Sigmoid colon (tissue), 7 donors: ENCODE measurements around the gene OSBPL5. TPM values are rescaled to one million over a fixed set of nuclear protein-coding genes. Genes with fewer than 3 reads are reported as not detected.

Experiments
- DNase-seq: peaks from one replicate; pipeline ENCODE4 v3.0.0-alpha.2; 2019
- H3K27ac ChIP-seq, 4 donors: fragments of 200-600 bp; sonication (generic); one replicate each; pipeline ENCODE4 v1.5.1; 2016 to 2019; ENCODE audit warnings: mild to moderate bottlenecking in 1 of 4
- H3K27me3 ChIP-seq, 3 donors: fragments of 200-600 bp; sonication (generic); one replicate each; pipeline ENCODE4 v1.5.1; 2019; ENCODE audit warnings: mild to moderate bottlenecking in 1 of 3
- H3K36me3 ChIP-seq, 4 donors: fragments of 200-600 bp; sonication (generic); one replicate each; pipeline ENCODE4 v1.5.1; 2016 to 2019
- H3K4me1 ChIP-seq, 4 donors: fragments of 200-600 bp; sonication (generic); one replicate each; pipeline ENCODE4 v1.5.1; 2017 to 2019
- H3K4me3 ChIP-seq, 4 donors: fragments of 200-600 bp; sonication (generic); one replicate each; pipeline ENCODE4 v1.5.1; 2017 to 2019; ENCODE audit warnings: mild to moderate bottlenecking in 2 of 4, moderate library complexity in 1 of 4
- H3K9me3 ChIP-seq, 4 donors: fragments of 200-600 bp in 3 of 4; sonication (generic) in 3 of 4; one replicate each; pipeline versions ENCODE4 v1.5.1 to v1.6.1; 2013 to 2019
- CTCF ChIP-seq, 4 experiments: fragments of 450-650 bp in 3 of 4; fragments of 200-600 bp in 1 of 4; IDR thresholded peaks; one replicate each; pipeline ENCODE4 v1.5.1; 2016 to 2019; ENCODE audit warnings: antibody characterized with exemption in 4 of 4, mild to moderate bottlenecking in 3 of 4, moderate library complexity in 2 of 4
- EP300 ChIP-seq, 4 donors: sonication (generic); formaldehyde crosslinking; IDR thresholded peaks; one replicate each; pipeline ENCODE4 v1.6.1; 2017; ENCODE audit warnings: antibody characterized with exemption in 4 of 4
- POLR2A ChIP-seq, 2 donors: fragments of 450-650 bp; IDR thresholded peaks; one replicate each; pipeline ENCODE4 v1.6.1; 2016; ENCODE audit warnings: antibody characterized with exemption in 2 of 2, mild to moderate bottlenecking in 2 of 2, moderate library complexity in 2 of 2
- POLR2AphosphoS5 ChIP-seq, 4 donors: sonication (generic); formaldehyde crosslinking; IDR thresholded peaks; one replicate each; pipeline ENCODE4 v1.6.1; 2017; ENCODE audit warnings: antibody characterized with exemption in 4 of 4
- WGBS, 2 donors: extraction: QIAGEN DNeasy Blood & Tissue Kit; methylation state at CpG; one replicate each; pipeline ENCODE4 v1.1.7; 2013; 5-methylcytosine and 5-hydroxymethylcytosine counted together
- intact Hi-C: fragments of 100-400 bp; cut with DNase I; formaldehyde crosslinking; loops from one replicate; pipeline ENCODE4 v1.15.1; 2023
- polyA plus RNA-seq, 3 donors: library from polyadenylated mRNA; stranded (reverse); fragments of 200-250 nt; gene quantifications; one replicate each; pipeline ENCODE4 v1.2.3, GENCODE V29; 2013
- total RNA-seq, 4 donors: library from RNA; depleted of rRNA; stranded (reverse); fragments of >200 nt; gene quantifications; one replicate each; pipeline ENCODE4 v1.1.0, GENCODE V29; 2016
- donor health status: healthy with polysubstance abuse.
- donor health status: Bipolar disorder and iron deficiency.
- donor health status: healthy.

The OSBPL5 gene
- total and polyA plus RNA-seq, 7 donors = 16.6 to 69.2 (median 29.8) TPM

- WGBS, 2 donors = 90 to 92% methylated on average over 12 of the region's 12 CpGs
- H3K36me3 ChIP-seq = no peaks in the 10 kb centered on the region
- DNase-seq = no peak
- H3K4me3 ChIP-seq = no peak overlapping the region
- intact Hi-C loops = no loop called here
- no peak for TF ChIP-seq POLR2A (IDR thresholded peaks at IDR 0.05)
- H3K27me3 ChIP-seq = no peaks in the 10 kb centered on the region
- no peaks in the 10 kb centered on the region for H3K9me3 ChIP-seq
- H3K27ac ChIP-seq = no peak overlapping the region
- no peaks in the 10 kb centered on the region for H3K4me1 ChIP-seq
Measured at GRCh38 chr11:3181725-3182461, 16.8 kb upstream of the OSBPL5 start.

GRCh38 chr11:3180869-3181268 is 15.8 kb upstream of the OSBPL5 start:
- H3K27me3 ChIP-seq = no peaks in the 10 kb centered on the region
- intact Hi-C loops = no loop called here
- no peak overlapping the region for H3K27ac ChIP-seq
- H3K36me3 ChIP-seq = no peaks in the 10 kb centered on the region
- no peak overlapping the region for H3K4me3 ChIP-seq
- peak; percentile 40 for DNase-seq
- TF ChIP-seq POLR2A (IDR thresholded peaks at IDR 0.05) (no peak), POLR2AphosphoS5 (IDR thresholded peaks at IDR 0.05) (no peak), EP300 (IDR thresholded peaks at IDR 0.05) (no peak), CTCF (IDR thresholded peaks at IDR 0.05) (no peak)
- peaks cover 0 to 5% (median 0%) of the 10 kb centered on the region in 4 donors for H3K9me3 ChIP-seq
- 81 to 89% methylated on average over 5 of the region's 5 CpGs for WGBS, 2 donors
- no peaks in the 10 kb centered on the region for H3K4me1 ChIP-seq

GRCh38 chr11:3178349-3178748 is 13.2 kb upstream of the OSBPL5 start:
- no peak for TF ChIP-seq POLR2AphosphoS5 (IDR thresholded peaks at IDR 0.05)
- no peak for TF ChIP-seq CTCF (IDR thresholded peaks at IDR 0.05)
- no peak for TF ChIP-seq POLR2A (IDR thresholded peaks at IDR 0.05)
- TF ChIP-seq EP300 (IDR thresholded peaks at IDR 0.05) = no peak
- Histone ChIP-seq H3K36me3 (no peaks in the 10 kb centered on the region), H3K27me3 (no peaks in the 10 kb centered on the region), H3K4me1 (no peaks in the 10 kb centered on the region), H3K27ac (no peak overlapping the region), H3K4me3 (no peak overlapping the region), H3K9me3 (peaks cover 0 to 5% (median 0%) of the 10 kb centered on the region in 4 donors)
- intact Hi-C loops = no loop called here
- no peak for DNase-seq
- WGBS, 2 donors = 51 to 52% methylated on average over 2 of the region's 2 CpGs

- Histone ChIP-seq H3K4me1 (no peaks in the 10 kb centered on the region), H3K4me3 (no peak overlapping the region), H3K9me3 (peaks cover 0 to 5% (median 0%) of the 10 kb centered on the region in 4 donors), H3K27ac (no peak overlapping the region), H3K27me3 (no peaks in the 10 kb centered on the region), H3K36me3 (no peaks in the 10 kb centered on the region)
- TF ChIP-seq EP300 (IDR thresholded peaks at IDR 0.05) (no peak), POLR2AphosphoS5 (IDR thresholded peaks at IDR 0.05) (no peak), CTCF (IDR thresholded peaks at IDR 0.05) (no peak), POLR2A (IDR thresholded peaks at IDR 0.05) (no peak)
- WGBS, 2 donors = 73 to 84% methylated on average over 2 of the region's 2 CpGs
- DNase-seq = no peak
- intact Hi-C loops = no loop called here
Measured at GRCh38 chr11:3177931-3178330, 12.8 kb upstream of the OSBPL5 start.

GRCh38 chr11:3176487-3176886 is 11.4 kb upstream of the OSBPL5 start:
- H3K4me3 ChIP-seq = no peak overlapping the region
- TF ChIP-seq CTCF (IDR thresholded peaks at IDR 0.05) (no peak), POLR2AphosphoS5 (IDR thresholded peaks at IDR 0.05) (no peak), EP300 (IDR thresholded peaks at IDR 0.05) (no peak)
- peaks cover 0 to 5% (median 0%) of the 10 kb centered on the region in 4 donors for H3K9me3 ChIP-seq
- no peaks in the 10 kb centered on the region for H3K4me1 ChIP-seq
- no peak overlapping the region for H3K27ac ChIP-seq
- intact Hi-C loops = no loop called here
- no peaks in the 10 kb centered on the region for H3K36me3 ChIP-seq
- DNase-seq = no peak
- no peaks in the 10 kb centered on the region for H3K27me3 ChIP-seq
